Inflammatory macrophage (primary cell): ENCODE results near the gene ARMC9.
A peak's percentile ranks its signal among the peaks of the same experiment; 100 is the strongest.
"Not testable (repeated sequence)": the region's sequence is repeated elsewhere in the genome, so short reads cannot be mapped to it uniquely, and the experiment has no call there.

Experiments
- DNase-seq, 2 donors: peaks; one replicate each; pipeline ENCODE4 v3.0.0-alpha.2; 2020 to 2022

The ARMC9 gene

DNA sequence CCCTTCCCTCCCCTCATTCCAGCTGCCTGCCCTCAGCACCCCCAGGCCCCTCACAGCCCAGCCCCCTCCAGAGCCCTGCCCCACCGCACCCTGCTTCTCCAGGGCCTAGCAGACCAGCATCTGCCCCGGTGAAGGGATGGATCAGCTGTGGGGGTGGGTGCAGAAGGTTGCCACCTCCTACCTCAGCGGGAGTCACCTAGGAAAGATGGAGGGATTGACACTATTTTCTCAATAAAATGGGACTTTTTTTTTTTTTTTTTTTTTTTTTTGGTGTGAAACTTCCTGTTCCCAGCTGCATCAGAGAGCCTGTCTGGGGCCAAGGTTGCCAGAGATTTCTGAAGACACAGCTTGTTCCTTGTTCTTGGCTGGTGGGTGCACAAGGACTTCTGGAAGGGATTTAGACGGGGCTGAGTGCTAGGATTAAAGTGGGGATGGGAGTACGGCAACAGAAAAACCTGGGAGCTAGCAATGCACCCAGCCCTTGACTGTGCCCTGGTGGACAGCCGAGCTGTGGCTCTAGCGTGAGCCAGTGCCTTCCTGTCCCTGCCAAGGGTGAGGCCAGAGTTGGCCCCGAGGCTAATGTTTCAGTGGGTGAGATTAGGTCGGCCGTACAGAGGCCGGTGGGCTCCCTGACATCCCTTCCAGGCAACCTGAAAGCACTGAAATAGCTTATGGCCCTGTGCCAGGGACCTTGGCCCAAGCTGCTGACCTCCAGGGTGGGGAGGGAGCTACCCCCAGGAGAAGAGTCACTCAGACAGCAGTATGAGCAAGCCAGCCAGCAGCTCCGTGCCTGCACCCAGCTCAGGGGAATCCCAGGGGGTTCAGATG is 201.6 kb downstream of the ARMC9 start:
- peak; percentile 57 to 60 for DNase-seq

DNA sequence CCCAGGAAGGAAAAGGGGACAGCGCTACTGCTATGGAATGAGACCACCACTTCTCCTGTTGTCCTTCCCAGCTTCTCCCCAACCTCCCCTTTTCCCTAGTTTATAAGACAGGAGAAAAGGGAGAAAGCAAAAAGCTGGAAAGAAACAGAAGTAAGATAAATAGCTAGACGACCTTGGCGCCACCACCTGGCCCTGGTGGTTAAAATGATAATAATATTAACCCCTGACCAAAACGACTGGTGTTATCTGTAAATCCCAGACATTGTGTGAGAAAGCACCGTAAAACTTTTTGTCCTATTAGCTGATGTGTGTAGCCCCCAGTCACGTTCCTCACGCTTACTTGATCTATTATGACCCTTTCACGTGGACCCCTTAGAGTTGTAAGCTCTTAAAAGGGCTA is 202.2 kb downstream of the ARMC9 start:
- not testable (repeated sequence) for DNase-seq

DNA sequence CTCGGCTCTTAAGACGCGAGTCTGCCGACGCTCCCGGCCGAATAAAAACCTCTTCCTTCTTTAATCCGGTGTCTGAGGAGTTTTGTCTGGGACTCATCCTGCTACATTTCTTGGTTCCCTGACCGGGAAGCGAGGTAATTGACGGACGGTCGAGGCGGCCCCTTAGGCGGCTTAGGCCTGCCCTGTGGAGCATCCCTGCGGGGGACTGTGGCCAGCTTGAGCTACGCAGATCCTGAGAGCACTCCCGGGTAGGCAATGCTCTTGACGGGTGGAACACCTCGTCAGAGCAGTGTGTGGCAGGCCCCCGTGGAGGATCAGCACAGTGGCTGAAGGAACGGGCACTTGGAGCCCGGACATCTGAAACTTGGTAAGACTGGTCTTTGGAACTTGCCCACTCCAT is 202.7 kb downstream of the ARMC9 start:
- DNase-seq: not testable (repeated sequence)

DNA sequence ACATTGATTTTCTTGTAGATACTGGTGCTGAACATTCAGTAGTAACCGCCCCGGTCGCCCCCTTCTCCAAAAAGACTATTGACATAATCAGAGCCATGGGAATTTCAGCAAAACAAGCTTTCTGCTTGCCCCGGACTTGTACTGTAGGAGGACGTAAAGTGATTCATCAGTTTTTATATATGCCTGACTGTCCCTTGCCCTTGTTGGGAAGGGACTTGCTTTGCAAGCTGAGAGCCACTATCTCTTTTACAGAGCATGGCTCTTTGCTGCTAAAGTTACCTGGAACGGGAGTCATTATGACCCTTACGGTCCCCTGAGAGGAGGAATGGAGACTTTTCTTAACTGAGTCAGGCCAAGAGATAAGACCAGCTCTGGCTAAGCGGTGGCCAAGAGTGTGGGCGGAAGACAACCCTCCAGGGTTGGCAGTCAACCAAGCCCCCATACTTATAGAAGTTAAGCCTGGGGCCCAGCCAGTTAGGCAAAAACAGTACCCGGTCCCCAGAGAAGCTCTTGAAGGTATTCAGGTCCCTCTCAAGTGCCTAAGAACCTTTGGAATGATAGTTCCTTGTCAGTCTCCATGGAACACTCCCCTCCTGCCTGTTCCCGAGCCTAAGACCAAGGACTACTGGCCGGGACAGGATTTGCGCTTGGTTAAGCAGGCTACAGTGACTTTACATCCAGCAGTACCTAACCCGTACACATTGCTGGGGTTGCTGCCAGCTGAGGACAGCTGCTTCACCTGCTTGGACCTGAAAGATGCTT is 205.2 kb downstream of the ARMC9 start:
- not testable (repeated sequence) for DNase-seq

DNA sequence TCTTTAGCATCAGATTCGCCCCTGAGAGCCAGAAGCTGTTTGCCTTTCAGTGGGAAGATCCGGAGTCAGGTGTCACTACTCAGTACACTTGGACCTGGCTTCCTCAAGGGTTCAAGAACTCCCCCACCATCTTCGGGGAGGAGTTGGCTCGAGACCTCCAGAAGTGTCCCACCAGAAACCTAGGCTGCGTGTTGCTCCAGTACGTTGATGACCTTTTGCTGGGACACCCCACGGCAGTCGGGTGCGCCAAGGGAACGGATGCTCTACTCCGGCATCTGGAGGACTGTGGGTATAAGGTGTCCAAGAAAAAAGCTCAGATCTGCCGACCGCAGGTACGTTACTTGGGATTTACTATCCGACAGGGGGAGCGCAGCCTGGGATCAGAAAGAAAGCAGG is 205.8 kb downstream of the ARMC9 start:
- not testable (repeated sequence) for DNase-seq

DNA sequence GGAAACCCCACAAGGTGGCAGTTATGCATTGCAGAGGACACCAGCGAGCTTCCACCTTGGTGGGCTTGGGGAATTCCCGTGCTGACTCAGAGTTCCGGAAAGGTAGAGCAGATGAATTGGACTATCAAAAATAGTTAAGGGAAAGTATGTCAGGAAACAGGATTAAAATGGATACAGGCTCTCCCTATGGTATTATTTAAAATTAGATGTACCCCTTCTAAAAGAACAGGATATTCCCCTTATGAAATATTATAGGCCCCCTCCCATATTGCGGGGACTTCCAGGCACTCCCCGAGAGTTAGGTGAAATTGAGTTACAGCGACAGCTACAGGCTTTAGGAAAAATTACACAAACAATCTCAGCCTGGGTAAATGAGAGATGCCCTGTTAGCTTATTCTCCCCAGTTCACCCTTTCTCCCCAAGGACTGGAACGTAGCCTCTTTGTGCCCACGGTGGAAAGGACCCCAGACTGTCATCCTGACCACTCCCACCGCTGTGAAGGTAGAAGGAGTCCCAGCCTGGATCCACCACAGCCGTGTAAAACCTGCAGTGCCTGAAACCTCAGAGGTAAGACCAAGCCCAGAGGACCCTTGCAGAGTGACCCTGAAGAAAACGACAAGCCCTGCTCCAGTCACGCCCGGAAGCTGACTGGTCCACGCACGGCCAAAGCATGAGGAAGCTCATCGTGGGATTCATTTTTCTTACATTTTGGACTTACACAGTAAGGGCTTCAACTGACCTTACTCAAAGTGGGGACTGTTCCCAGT is 207.4 kb downstream of the ARMC9 start:
- DNase-seq: not testable (repeated sequence)

DNA sequence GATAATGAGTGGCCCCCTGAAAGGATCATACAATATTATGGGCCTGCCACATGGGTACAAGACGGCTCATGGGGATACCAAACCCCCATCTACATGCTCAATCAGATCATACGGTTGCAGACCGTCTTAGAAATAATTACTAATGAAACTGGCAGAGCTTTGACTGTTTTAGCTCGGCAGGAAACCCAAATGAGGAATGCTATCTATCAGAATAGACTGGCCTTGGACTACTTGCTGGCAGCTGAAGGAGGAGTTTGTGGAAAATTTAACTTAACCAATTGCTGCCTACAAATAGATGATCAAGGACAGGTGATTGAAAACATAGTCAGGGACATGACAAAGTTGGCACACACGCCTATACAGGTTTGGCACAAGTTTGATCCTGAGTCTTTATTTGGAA is 209.3 kb downstream of the ARMC9 start:
- not testable (repeated sequence) for DNase-seq

DNA sequence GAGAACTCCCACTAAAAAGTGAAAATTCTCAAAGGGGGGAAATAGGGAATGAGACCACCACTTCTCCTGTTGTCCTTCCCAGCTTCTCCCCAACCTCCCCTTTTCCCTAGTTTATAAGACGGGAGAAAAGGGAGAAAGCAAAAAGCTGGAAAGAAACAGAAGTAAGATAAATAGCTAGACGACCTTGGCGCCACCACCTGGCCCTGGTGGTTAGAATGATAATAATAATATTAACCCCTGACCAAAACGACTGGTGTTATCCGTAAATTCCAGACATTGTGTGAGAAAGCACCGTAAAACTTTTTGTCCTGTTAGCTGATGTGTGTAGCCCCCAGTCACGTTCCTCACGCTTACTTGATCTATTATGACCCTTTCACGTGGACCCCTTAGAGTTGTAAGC is 209.9 kb downstream of the ARMC9 start:
- DNase-seq: not testable (repeated sequence)

DNA sequence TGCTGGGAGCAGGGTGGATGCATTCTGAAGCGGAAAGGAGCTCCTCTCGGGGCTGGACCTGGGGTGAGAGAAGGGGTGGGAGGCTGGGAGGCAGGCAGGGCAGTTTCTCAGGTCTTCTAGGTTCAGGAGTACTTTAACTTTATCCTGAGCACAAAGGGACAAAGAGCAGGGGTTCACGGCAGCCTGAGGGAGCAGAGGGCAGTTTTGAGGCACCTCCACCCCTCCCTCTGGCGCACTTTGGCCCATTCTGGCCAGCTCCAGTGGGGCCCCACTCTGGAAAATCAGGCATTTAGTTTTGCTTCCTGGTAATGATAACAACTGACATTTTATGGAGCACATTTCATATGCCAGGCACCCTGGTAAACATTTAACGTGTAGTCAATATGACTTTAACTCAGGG is 211.3 kb downstream of the ARMC9 start:
- DNase-seq: no peak

DNA sequence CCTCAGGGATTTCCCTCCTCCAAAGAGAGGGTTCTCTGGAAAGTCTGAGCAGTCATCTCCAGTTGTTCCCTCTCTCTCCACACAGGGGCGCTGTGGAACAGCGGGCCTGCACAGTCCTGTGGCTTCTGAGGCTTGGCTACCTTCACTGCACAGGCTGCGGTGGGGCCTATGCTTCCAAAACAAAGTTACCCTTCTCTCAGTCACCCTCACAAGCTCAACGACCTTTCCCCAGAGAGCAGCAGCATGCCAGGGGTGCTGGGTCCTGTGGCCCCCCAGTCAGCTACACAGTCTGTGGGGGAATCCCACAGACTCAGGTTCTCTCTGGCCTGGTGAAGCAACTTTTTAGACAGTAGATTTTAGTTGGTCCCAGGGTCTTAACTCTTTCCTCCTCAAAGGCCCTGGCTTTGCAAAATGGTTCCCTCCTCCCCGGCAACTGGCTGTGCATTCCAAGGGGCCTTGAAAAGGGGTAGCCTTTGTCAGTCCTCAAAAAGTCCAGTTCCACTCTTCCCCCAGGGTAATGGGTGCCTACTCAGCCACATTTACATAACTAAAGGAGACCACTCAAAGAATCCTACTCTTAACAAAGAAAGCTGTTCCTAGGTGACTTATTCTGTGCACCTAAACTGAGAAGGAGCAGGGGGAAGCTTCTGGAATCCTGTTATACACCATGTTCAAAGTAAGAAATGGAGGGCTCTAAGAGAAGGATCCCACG is 212.0 kb downstream of the ARMC9 start:
- DNase-seq: peak in 1 of 2 donors; percentile 19

DNA sequence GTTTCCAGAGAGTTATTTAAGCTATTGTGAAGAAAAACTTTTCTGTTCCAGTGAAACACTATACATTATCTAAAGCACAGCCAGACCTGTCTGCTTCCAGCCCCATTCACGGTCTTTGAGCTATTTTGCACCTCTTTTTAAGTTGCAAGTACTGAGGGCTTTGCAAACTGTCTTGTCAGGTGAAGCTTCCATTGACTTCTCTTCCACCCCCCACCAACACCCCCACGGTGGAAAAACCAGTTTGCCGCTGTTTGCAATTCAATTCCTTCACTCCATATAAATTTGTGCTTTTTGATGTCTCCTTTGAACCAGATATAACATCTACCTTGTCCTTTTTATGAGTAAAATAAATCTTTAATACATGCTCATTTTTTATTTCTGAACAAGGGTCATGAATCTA is 212.8 kb downstream of the ARMC9 start:
- no peak for DNase-seq

DNA sequence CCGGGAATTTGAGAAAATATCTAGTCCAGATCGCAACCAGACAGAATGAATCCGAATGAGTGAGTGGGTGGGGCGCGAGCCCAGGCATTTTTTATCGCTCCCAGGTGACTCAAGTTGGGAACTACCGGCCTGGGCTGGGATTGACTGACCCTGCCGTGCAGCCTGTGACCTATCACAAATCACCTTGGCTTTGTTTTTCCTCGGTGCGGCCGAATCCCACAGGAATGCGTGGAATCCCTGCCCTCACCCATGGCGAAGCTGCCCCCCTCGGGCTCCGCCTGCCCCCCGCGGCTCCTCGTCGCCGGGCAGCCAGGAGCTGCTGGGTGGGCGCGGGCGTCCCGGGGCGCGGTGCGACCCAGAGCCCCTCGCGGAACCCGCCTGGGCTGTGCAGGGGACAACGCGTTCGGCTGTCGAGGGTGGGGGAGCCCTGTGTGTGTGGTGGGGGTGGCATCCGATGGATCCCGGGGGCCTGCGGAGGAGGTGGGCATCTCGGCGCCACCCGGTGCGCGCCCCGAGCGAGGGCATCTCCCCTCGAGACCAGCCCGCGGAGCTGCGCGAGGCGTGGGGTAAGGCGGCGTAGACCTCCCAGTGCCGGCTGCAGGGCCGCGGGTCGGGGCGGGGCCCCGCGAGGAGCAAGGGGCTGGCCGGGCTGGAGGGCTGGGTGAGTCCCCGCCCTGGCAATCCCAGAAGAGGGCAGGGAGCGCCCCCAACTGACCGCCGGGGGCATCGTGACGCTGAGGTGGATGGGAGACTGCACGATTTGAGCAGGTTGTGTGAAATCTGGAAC is 213.6 kb downstream of the ARMC9 start:
- DNase-seq: peak; percentile 72 to 76

DNA sequence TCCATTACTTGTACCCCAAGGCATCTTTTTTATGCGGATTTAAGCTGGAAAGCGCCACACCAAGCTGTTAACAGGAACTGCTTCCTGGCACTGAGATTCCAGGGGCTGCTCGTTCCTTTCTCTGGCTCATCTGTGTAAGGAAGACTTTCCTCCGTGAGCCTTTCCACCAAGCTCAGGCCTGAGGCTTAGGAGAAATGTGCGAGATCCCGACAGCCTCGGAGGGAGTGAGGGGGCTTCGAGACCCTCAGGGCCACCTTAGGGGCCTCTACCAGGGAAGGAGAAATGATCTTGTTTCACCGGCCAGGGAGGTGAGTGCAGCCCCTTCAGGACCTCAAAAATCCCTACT is 214.2 kb downstream of the ARMC9 start:
- no peak for DNase-seq

DNA sequence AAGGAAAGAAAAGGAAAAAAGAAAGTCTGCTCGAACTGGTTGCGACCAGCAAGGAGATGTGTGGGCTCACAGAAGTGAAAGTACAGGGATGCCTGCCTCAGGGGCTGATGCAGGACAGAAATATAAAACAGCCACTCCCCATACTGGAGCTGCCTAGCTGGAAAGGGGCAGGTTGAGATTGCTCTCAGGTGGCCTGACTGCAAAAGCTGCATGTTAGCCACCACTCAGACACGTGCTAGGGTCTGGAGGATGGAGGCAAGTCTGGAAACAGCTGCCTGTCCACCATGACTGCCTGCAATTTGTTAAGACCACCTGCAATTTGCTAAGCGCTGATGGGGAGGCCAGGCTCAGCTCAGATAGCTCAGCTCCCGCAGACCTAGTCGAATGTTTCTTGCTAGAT is 215.0 kb downstream of the ARMC9 start:
- no peak for DNase-seq

DNA sequence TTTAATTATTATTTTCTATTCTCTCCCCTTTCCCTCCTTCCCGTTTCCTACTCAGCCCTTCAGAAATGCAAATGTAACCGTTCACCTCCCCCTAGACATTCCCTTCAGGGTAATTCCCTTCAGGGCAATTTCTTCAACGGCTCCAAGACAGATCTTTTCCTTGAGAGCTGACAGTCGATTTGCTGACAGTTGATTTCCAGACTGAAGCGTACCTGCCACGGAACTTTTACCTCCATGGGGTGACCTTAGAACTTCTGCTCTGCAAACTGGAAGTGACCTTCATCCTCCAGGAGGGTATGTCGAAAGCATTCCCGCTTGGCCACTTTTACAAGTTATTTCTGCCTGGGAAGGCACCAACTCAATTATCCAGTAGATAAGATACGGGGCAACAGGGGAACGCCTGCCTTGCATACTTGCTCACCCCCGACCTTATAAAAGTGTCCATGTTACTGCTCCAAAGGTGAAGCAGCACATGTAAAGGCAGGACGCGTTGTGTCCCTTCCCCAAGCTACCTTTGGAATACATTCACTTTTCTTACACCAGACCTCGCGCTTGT is 215.6 kb downstream of the ARMC9 start:
- DNase-seq: no peak

DNA sequence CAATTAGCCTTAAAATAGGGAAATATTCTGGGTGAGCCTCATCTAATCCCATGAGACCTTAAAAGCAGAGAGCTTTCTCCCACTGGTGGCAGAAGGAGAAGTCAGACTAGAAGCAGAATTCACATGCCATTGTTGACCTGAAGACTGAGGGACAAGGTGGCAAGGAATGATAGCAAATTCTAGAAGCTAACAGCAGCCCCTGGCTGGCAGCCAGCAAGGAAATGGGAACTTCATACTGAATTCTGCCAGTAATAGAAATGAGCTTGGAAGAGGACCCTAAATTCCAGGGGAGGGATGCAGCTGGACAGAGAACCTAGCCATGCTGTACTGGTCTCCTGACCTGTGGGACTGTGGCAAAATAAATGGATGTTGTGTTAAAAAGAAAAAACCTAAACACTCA is 216.6 kb downstream of the ARMC9 start:
- no peak for DNase-seq

DNA sequence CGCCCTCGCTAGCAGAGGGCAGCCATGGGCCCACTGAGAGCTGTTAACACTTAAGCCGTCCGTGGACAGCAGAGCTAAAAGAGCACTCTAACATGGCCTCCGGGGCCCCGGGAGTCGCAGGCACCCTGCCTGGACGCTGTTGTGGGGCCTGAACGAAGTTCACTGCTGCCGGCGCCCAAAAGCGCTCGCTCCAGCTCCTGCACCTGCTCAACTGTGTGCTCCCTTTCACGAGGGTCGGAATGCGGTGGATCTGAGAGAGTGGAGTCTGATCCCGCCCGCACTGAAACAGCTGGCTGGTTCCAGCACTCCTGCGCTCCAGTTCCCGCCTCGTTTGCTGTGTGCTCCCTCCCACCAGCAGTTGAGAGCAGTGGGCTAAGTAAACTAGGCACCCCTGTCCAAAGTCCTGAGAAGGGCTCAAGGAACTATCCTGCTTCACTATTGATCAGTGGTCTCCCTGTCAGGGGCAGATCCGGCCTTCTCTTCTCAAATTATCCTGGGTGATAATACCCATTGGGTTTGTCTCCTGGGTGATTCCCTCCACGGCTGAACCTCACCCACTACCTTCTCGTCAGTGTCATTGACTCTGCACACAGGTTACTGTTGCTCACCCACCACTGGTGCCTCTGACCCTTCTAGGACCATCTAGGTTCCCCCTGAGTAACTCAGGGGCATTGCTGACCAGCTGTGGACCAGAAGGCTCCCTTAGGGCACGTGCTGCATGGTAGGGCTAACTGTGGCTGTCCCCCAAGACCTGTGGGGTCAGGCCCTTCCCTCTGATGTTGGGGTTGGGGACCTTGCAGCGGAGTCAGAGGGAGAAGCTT is 220.6 kb downstream of the ARMC9 start:
- DNase-seq: no peak

DNA sequence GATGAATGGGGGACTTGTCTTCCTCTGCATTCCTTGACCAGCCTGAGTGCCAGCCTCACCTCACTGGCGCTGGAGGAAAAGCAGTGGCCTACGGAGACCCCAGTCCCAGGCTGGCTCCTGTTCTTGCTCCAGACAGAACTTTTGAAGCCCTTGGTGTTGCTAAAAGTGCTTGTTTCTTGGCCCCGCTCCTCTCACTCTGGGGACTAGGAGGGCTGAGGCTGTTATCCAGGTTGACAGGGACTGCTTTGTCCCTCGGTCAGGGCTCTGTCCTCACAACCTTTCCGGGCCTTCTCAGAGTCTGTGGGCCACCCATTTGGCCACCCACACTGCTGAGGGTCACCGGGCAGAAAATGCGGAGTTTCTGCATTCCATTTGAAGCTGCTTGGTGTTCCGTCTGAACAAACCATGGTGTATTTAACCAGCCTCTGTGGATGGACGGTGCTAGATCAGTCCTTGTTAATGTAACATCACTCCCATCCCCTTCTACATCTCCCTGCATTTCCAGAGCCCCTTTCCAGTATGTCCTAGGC is 222.7 kb downstream of the ARMC9 start:
- DNase-seq: no peak

DNA sequence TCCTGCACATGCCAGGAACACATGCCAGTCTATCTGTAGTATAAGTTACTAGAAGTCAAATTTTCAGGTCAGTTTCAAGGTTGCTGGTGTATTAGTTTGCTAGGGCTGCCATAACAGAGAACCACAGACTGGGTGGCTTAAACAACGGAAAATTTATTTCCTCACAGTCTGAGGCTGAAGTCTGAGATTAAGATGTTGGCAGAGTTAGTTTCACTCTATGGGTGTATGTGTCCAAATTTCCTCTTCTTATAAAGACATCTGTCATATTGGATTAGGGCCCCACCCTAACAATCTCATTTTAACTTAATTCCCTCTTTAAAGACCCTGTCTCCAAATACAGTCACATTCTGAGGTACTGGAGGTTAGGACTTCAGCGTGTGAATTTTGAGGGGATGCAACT is 223.6 kb downstream of the ARMC9 start:
- no peak for DNase-seq

DNA sequence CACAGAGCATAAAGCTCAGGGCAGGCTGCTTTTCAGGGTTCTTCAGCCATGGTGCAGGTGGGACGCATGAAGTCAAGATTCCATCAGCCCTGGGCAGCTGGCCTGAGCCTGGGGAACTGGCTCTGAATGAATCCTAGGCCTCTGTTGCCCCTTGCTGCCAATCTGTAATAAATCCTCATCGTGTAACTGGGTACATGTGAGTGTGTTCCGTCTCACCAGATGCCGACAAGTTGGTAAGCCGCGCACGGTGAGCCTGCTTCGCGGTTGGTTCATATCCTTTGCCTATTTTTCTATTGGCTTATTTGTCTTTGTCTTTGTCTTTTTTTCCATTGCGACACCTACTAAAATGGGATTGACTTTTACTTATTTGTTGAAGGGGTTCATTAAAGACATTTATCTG is 224.7 kb downstream of the ARMC9 start:
- no peak for DNase-seq
